Activated T-helper 1 cell treated with anti-CD3 and anti-CD28 coated beads, Interleukin-2, amount 50 U/mL, for 16 hours (primary cell): ENCODE measurements around the gene PGP.

ENCODE experiments used
- DNase-seq, 2 donors: peaks; one replicate each; pipeline ENCODE4 v3.0.0-alpha.2; 2020; ENCODE audit warnings: low read depth in 1 of 2, low spot score in 1 of 2

Gene PGP

DNA sequence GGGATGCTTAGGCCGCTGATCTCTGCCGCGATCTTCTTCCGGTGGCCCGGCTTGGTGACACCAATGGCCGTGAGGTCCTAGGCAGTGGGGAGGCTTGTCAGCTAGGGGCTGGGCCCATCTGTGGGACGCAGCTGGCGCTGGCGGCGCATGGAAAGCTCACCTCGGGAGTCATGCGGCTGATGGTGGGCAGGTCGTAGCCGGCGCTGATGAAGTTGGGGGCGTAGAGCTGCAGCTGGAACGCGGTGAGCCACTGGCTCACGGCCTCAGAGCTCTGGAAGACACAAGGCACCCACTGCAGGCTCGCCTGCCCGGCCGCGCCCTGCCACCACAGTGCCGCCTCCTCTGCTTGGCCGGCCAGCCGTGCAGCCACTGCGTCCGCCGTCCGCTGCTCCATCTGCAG lies 31.0 kb downstream of the PGP start:
- no peak for DNase-seq

DNA sequence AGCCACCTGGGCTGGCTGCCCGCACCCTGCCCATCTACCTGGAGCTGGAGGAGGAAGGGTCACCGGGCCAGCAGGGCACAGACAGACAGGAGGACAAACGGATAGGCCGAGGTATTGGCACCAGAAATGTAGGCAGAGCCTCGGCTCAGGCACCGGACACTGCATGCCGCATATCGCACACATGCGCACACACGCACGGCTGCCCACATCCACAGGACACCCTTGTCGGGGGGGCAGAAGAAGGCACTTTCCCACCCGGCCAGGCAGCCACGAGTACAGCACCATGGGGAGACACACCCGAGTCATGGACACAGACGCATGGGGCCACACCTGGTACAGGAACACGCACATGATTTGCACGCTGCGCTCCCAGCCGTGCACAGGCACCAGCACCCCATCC lies 32.7 kb downstream of the PGP start:
- no peak for DNase-seq

DNA sequence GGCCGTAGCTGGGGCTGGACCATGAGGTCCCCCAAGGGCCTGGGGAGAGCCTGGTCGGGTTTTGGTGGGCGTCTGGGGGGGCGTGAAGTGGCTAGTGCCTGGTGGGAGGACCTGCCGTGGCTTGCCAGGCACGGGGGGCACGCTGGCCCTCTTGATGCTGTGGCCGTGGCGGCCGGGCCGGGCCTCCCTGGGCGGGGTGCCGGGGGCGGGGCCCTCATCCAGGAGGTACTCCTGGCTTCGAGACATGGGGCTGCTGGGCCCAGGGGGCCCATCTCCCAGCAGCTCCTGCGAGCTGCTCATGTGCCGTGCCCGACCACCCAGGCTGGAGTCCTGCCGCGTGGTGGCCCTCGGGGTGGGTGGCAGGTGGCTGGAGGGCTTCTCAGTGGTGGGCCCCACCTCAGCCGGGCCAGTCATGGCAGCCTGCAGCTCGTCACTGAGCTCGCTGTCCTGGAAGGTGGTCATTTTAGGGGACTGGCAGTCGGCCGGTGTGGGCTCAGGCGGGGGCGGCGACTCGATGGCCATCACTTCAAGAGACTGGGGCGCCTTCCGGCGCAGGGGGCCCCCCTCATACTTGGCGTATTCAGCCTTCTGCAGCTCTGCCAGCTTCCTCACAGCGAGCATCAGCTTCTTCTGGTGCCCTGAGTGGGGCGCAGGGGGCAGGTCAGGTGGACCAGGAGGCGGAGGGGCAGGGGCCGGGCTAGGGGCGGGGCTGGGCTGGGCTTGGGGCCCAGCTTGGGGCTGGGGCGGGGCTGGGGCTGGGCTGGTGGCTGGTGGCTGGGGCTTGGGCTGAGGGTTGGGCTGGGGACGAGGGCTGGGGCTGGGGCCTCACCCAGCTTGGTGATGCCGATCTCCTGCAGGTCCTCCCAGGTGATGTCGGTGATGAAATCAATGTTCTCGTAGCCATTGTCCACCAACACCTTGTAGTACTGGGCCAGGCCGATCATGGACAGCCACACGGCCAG lies 33.4 kb downstream of the PGP start:
- DNase-seq: no peak

DNA sequence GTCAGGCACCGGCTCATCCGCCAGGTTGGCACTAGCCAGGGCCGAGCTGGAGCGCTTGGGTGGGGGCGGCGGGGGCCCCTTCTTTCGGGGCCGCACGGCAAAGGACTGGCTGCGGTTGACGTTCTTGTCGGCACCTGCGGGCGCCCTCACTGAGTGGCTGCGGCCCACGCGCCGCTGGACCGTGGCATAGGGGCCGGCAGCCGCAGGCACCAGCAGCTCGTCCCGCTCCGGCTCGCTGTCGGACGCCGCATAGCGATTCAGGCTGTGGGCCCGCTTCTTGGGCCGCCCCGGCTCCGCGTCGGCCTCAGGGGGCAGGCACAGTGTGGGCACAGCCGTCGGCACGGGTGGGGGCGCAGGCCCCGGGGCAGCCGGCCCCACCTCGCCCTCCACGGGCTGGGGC lies 34.2 kb downstream of the PGP start:
- no peak for DNase-seq

DNA sequence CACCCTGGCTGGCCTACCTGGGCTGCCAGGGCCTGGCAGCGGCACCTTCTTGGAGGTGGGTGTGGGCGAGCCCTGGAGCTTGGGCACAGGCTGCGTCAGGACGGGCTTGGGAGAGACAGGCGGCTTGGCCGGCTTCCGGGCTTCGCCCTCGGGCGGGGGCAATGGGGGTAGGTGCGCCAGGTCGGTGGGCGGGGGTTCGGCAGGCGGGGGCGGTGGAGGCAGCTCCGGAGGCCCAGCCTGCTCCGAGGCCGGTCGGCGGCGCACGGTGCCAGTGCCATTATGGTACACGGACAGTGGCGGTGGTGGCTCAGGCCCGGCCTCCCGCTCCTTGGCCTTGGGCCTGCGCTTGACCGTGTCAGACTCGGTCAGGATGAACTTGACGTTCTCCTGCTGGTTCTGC lies 35.1 kb downstream of the PGP start:
- no peak for DNase-seq

DNA sequence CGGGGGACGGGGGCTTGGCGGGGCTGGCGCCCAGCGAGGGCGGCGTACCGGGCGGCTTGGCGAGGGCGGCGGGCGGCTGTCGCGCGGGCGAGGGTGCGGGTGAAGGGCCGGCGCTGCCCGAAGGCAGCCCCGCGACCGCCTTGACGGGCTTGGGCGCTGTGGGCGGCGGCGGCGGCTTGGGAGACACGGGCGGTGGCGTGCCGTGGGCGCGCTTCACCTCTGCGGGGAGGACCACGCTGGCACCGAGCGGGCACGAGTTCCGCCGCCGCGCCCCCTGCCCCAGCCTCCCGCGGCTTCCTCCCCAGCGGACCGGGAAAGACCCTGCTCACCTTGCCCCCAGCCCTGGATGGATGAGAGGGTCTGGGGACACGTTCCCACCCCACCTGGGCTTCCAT lies 35.5 kb downstream of the PGP start:
- no peak for DNase-seq

DNA sequence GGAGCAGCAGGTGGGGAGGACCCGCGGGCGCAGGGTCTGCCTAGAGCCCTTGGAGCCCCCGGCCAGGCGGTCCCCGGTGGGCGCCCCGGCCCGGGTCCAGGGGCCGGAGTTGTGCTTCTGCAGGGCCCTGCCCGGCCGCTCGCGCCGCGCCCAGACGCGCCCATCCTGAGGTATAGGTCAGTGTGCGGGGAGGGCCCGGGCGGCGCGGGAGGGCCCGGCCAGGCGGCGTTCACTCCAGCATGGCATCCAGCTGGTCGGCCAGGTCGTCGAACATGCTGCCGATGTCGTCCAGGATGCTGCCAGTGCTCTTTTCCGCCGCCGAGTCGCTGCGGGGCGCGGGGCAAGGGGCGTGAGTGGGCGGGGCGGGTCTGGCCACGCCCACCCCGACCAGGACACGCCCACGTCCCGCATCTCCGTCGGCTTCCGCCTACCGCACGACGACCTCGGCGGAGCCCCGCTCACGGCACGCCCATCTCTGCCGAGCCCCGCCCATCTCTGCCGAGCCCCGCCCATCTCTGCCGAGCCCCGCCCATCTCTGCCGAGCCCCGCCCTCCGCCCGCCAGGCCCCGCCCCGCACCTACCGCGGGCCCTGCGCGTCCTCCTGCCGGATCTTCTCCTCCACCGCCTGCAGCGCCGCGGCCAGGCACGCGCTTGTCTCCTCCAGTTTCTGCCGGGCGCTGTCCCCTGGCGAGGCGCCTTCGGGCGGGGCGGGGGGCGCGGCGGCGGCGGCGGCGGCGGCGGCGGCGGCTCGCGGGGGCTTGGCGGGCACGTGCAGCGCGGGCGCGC lies 36.1 kb downstream of the PGP start:
- DNase-seq: peak in 1 of 2 donors; percentile 19

DNA sequence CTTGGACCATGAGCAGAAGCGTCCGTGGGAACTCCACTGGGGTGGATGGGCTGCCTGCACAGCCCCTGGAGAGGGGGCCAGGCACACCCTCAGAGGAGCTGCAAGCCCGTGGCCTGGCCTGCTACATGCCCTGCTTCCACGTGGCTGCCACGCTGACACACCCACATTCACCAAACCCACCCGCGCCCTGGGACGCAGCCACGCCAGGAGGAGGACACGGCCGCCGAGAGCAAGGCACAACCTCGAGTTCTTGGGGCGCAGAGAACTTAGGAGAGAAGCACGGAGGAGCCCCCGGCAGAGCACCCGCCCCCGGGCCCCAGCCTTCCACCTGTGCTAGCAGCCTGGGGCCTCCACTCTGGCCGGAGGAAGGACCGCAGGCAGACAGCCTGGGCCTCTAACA lies 37.1 kb downstream of the PGP start:
- no peak for DNase-seq

DNA sequence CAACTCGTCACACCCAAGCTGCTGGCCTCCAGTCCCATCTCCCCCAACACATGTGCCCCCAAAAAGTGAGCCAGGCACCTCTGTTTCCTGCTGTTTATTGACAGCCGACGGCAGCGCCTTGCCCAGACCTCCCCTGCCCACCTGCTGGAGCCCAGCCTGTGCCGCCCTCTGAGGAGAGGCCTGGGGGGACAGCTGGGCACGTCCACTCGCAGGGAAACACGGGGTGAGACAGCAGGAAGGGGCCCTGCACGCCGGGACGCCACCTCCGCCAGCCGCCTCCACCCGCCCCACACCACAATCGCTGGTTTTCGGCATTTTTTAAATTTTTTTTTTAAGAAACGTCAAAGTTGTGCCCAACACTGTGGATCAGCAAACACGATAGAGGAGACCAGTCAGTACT lies 37.5 kb downstream of the PGP start:
- no peak for DNase-seq

DNA sequence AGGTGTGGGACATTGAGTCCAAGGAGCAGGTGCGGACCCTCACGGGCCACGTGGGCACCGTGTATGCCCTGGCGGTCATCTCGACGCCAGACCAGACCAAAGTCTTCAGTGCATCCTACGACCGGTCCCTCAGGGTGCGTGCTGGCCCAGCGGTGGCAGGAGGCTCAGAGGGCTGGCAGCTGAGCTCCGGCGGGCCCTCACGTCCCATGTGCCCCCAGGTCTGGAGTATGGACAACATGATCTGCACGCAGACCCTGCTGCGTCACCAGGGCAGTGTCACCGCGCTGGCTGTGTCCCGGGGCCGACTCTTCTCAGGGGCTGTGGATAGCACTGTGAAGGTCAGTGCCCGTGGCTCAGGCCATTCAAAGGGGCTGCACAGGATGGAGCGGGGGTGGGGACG lies 38.6 kb downstream of the PGP start:
- DNase-seq: no peak

DNA sequence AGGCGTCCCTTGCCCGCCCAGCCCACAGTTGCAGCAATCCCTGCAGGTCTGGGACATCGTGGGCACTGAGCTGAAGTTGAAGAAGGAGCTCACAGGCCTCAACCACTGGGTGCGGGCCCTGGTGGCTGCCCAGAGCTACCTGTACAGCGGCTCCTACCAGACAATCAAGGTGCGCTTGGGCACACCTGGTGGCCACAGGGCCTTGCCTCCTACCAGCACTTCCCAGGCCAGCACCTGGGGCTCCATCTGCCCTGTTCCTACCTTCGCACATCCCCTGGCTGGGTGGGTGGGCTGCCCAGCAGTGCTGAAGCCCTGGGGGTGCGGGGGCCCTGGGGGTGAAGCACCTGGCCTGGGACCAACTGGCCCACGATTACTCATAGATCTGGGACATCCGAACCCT lies 39.2 kb downstream of the PGP start:
- no peak for DNase-seq

DNA sequence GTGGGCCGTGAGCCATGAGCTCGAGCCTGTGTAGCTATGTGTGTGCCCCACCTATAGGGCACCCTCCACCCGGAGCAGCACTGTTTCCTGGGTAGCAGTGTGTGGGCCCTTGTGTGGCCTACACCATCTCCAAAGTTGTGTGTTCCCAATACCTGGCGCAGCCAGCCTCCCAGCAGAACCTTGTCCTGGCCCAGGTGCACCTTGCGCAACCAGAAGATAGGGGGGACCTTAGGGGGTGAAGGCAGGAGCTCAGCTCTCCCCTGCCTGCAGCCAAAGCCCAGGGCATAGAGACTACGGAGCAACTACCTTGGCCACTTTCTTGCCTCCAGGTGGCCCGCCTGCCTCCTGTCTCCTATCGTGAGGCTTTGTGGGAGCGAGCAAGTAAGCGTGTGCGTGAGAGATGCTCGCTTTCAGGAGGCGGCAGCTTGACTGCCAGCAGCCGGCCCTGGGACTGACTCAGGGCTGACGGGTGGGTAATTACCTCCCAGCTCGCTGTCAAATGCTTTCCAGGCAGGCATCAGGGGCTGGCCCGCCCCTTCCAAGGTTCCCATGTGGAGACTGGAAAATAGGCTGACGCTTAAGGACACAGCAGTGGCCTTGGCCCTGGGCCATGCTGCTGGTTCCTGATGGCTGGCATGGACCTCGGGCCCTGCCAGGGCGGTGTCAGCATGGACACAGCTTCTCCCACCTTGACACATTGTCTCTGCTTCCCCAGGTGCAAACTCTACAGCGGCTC lies 40.1 kb downstream of the PGP start:
- DNase-seq: no peak

DNA sequence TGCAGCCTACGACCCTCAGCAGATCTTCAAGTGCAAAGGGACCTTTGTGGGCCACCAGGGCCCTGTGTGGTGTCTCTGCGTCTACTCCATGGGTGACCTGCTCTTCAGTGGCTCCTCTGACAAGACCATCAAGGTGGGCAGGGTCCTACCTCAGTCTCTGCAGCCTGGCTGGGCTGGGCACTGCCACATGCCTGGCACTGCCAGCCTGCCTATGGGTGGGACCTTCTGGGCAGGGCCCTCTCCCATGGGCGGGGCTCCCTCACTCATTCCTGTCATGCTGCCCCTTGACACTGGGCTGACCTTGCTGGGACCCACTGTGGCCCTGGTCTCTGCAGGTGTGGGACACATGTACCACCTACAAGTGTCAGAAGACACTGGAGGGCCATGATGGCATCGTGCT lies 40.7 kb downstream of the PGP start:
- DNase-seq: no peak

DNA sequence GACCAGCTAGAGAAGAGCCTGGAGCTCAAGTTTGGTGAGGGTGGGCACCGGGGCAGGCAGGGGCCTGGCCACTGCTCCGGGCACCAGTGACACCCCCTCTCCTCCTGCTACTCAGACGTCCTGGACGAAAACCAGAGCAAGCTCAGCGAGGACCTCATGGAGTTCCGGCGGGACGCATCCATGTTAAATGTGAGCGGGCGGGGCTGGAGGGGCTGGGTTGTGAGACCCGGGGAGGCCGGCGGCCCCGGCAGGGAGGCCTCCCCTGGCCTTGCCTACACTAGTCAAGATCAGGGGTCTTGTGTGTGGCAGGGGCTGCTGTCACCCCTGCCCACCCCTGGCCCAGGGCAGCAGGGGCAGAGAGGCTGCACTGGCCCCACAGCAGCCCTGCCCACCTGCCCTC lies 41.3 kb downstream of the PGP start:
- DNase-seq: no peak

DNA sequence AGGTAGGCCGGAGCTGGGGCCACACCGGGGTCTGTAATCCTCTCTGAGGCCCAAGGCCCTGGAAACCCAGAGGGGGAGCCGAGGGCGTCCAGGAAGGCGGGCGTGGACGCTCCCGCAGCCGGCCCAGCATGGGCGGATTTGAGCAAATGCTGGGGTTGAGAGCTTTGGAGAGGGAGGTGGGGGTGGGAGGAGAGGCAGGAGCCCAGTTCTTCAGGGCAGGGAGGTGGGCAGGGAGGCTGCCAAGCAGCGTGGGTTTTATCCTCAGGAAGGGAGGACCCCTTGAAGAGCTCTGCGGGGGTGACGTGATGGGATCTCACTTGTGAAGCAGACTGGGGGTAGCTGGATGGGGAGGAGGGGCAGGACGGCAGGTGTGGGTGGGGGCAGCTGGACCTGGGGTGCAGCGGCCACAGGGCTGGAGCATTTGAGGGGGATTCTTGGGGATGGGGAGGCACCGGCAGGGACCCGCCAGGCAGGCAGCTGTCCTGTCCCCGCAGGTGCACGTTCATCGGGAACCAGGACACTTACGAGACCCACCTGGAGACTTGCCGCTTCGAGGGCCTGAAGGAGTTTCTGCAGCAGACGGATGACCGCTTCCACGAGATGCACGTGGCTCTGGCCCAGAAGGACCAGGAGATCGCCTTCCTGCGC lies 41.8 kb downstream of the PGP start:
- no peak for DNase-seq

DNA sequence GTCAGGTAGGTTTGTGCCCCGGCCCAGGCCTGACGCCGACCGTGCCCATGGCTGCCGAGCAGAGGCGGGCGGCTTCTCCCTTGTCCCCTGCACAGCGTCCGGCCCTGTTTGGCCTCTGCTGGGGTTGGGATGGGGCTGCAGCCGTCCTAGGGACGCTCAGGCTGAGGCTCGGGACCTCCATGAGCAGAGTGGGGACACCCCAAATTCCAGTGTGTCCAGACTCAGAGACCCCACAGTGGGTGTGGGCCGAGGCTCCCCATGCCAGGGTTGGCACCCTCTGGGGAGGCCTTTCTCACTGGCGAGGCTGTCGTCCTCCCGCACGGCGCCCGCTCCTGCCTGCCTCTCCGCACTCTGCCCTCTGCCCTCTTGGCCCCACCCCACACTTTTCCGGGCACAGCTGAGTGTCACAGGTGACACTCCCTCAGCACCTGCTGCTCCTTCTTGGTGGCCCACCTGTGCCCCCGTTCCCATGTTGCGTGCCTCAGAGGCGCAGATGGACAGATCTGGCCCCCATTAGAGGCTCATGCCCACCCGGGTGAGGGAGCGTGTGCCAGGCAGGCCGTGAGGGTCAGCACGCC lies 43.0 kb downstream of the PGP start:
- no peak for DNase-seq

DNA sequence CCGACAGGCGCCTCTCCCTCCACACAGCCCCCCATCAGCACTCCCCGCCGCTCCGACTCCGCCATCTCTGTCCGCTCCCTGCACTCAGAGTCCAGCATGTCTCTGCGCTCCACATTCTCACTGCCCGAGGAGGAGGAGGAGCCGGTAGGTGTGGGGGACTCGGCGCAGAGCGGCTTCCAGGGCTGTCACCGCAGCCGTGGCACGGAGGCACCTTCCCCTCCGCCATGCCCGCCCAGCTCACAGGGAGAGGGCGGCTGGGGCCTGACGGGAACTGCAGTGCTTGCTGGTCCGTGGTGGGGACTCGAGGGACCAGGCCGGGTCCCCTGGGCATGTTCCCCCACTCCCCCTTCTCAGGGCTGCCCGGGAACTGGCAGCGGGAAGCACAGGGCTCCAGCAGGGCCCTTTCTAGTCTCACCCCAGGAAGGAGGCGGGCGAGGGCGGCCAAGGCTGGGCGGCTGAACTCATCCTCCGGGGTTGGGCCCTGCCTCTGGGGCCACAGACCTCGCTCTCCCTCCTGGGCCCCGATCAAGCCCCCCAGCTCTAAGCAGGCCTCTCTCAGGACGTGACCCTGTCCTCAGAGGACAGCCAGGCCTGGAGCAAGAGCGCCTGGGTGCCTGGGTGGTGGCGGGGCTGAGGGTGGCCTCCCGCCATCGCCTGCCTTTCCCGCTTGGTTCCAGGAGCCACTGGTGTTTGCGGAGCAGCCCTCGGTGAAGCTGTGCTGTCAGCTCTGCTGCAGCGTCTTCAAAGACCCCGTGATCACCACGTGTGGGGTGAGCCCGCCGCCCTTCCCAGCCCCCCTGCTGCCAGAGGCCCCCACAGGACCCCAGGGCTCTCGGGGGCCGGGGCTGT lies 43.8 kb downstream of the PGP start:
- no peak for DNase-seq

DNA sequence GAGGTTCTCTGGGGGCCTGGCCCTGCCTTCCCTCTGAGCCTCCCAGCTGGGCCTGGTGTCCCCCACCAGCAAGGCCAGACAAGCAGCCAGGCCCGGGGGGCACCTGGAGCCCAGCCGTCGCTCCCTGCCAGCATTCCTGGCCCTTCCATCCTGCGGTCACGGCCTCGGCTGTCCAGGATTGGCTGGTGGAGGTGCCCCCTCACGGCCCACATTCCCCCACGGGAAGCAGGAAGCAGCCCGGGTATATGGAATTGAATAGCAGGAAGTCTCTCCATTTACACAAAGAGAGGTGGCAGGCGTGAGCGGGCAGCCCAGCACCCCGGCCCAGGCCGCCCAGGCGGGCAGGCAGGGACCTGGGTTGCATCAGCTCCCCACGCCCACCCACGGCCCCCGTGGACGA lies 44.6 kb downstream of the PGP start:
- DNase-seq: no peak

DNA sequence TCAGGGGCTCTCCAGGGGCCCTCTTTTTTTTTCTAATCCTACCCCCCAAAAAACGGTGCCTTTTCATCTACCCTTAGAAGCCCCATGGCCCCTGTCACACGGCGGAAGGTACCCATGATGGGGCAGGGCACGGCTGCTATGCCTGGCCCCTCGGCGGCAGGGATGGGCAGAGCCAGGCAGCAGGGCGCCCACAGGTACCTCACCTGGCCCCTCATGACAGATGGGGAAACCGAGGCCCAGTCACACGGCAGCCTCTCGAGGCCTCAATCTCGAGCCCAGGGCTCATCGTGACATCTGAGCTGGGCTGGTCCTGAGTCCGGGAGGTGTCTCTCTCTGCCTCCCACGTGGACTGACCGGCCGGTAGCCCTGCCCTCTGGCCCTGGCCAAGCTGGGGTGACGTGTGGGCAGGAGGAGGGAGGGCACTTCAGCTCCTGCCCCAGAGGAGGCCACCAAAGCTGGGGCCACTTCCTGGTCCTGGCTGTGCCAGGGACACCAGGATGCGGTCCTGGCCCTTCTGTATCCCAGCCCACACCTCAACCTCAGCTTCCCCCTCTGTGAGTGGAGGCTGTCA lies 47.5 kb downstream of the PGP start:
- no peak for DNase-seq
